ENCODE measurements around the gene NOS3.

The NOS3 gene

GRCh38 chr7:151063212-151063561 lies 72.4 kb downstream of the NOS3 start:
- TF ChIP-seq CTCF (IDR thresholded peaks at IDR 0.05; ENCODE audit: insufficient read depth, low read length, poor library complexity, severe bottlenecking) = no peak
- H3K36me3 ChIP-seq (ENCODE audit: control insufficient read depth, insufficient read depth, low read length) = peaks cover 17% of the 10 kb centered on the region
- DNase-seq (ENCODE audit: extremely low read depth, insufficient read length) = no peak
- no peaks in the 10 kb centered on the region for H3K27me3 ChIP-seq (replicated peaks; ENCODE audit: control insufficient read depth, insufficient read depth, low read length)
- H3K4me3 ChIP-seq (replicated peaks; ENCODE audit: low read depth, low read length) = no peak overlapping the region

Data from GM06990 (cell line).